H1 (cell line): Measurements from ENCODE around the gene BLNK. TPM values are rescaled to one million over a fixed set of nuclear protein-coding genes. Genes with fewer than 3 reads are reported as not detected.

Experiments used
- CTCF ChIA-PET: fragments of 300-600 bp; sonication (Branson Sonifier 250); formaldehyde crosslinking; loops from one replicate; lab custom pipeline; 2021; ENCODE audit not compliant: partially characterized antibody; lab: Charles Lee
- POLR2A ChIA-PET: fragments of 300-600 bp; sonication (Branson Sonifier 250); formaldehyde crosslinking; loops from one replicate; lab custom pipeline; 2021; ENCODE audit warnings: inconsistent platforms; ENCODE audit not compliant: partially characterized antibody; lab: Charles Lee
- DNase-seq, 2 experiments: peaks; one replicate each; pipeline versions ENCODE4 v3.0.0 to v3.0.0-alpha.2; 2010 to 2022; ENCODE audit warnings: low spot score in 2 of 2, low read depth in 1 of 2, mixed read lengths in 1 of 2
- FAIRE-seq: peaks from 2 replicates; lab custom pipeline; 2011; peaks lifted over from hg19 to GRCh38; lab: Jason Lieb, UNC
- H2AFZ ChIP-seq: 2 replicates; pipeline ENCODE4 v1.8.1; 2012; ENCODE audit warnings: low read length, inconsistent platforms
- H2AK5ac ChIP-seq: 2 replicates; pipeline ENCODE4 v1.6.1; 2013; ENCODE audit warnings: low read depth, low read length
- H2BK120ac ChIP-seq: replicated peaks from 2 replicates; pipeline ENCODE3; 2013; ENCODE audit warnings: low read depth, low read length, inconsistent platforms
- H2BK12ac ChIP-seq: 2 replicates; pipeline ENCODE4 v1.6.1; 2013; ENCODE audit warnings: low read depth, low read length
- H2BK15ac ChIP-seq: 2 replicates; pipeline ENCODE4 v1.6.1; 2013; ENCODE audit warnings: low read length
- H2BK20ac ChIP-seq: 2 replicates; pipeline ENCODE4 v1.6.1; 2013; ENCODE audit warnings: low read length
- H2BK5ac ChIP-seq: 2 replicates; pipeline ENCODE4 v1.6.1; 2013; ENCODE audit warnings: low read depth, low read length
- H3K14ac ChIP-seq: 2 replicates; pipeline ENCODE4 v1.6.1; 2013; ENCODE audit warnings: inconsistent platforms; ENCODE audit not compliant: insufficient read length
- H3K18ac ChIP-seq: 2 replicates; pipeline ENCODE4 v1.6.1; 2013; ENCODE audit warnings: low read length; ENCODE audit errors: extremely low read depth
- H3K23ac ChIP-seq: 2 replicates; pipeline ENCODE4 v1.6.1; 2013; ENCODE audit warnings: inconsistent platforms; ENCODE audit not compliant: insufficient read length
- H3K23me2 ChIP-seq: 2 replicates; pipeline ENCODE4 v1.6.1; 2013; ENCODE audit warnings: low read depth, low read length
- H3K27ac ChIP-seq: 2 replicates; pipeline ENCODE4 v1.6.1; 2011; ENCODE audit warnings: low read depth, low read length, inconsistent platforms
- H3K27me3 ChIP-seq, 4 experiments: replicated peaks in 1 of 4; 1 replicate in 1 of 4; 2 replicates in 3 of 4; pipeline versions ENCODE4 v1.6.1 to v1.8.1; 2011 to 2013; ENCODE audit warnings: low read length in 3 of 4, mild to moderate bottlenecking in 3 of 4, inconsistent platforms in 2 of 4, mixed read lengths in 2 of 4, moderate library complexity in 1 of 4; ENCODE audit not compliant: control insufficient read depth in 3 of 4, insufficient read depth in 3 of 4; ENCODE audit errors: extremely low read depth in 1 of 4
- H3K36me3 ChIP-seq, 4 experiments: 2 replicates each; pipeline versions ENCODE4 v1.6.1 to v1.8.1; 2011 to 2013; ENCODE audit warnings: mild to moderate bottlenecking in 4 of 4, low read length in 3 of 4, moderate library complexity in 2 of 4, control low read depth in 1 of 4, inconsistent platforms in 1 of 4; ENCODE audit not compliant: insufficient read depth in 4 of 4, control insufficient read depth in 2 of 4
- H3K4ac ChIP-seq: replicated peaks from 2 replicates; pipeline ENCODE3; 2013; ENCODE audit warnings: low read length, low read depth, mixed read lengths, inconsistent platforms; ENCODE audit not compliant: insufficient read length
- H3K4me1 ChIP-seq, 4 experiments: replicated peaks in 1 of 4; 1 replicate in 1 of 4; 2 replicates in 3 of 4; pipeline versions ENCODE4 v1.6.1 to v1.8.1; 2011 to 2013; ENCODE audit warnings: low read length in 3 of 4, inconsistent platforms in 2 of 4, mixed read lengths in 1 of 4; ENCODE audit not compliant: insufficient read depth in 4 of 4, control insufficient read depth in 3 of 4
- H3K4me2 ChIP-seq, 2 experiments: 2 replicates each; pipeline versions ENCODE4 v1.6.1 to v1.8.1; 2011 to 2013; ENCODE audit warnings: low read depth in 2 of 2, low read length in 2 of 2, control low read depth in 1 of 2, inconsistent platforms in 1 of 2, mild to moderate bottlenecking in 1 of 2; ENCODE audit not compliant: insufficient read depth in 1 of 2
- H3K4me3 ChIP-seq, 4 experiments: fragments of 200-600, 300-600 bp in 1 of 4; sonication (generic), shearing (Covaris generic), sonication (Bioruptor Twin) in 1 of 4; 2 replicates each; pipeline versions ENCODE4 v1.5.1 to v1.8.1; 2011 to 2016; ENCODE audit warnings: low read length in 4 of 4, low read depth in 3 of 4, control low read depth in 2 of 4, inconsistent platforms in 2 of 4, mild to moderate bottlenecking in 2 of 4, mixed read lengths in 1 of 4, moderate library complexity in 1 of 4; ENCODE audit not compliant: insufficient read depth in 2 of 4; ENCODE audit errors: extremely low read depth in 1 of 4
- H3K56ac ChIP-seq: replicated peaks from 2 replicates; pipeline ENCODE3; 2013; ENCODE audit warnings: low read depth, mild to moderate bottlenecking, mixed read lengths, low read length, inconsistent platforms; ENCODE audit not compliant: insufficient read length
- H3K79me1 ChIP-seq: 2 replicates; pipeline ENCODE4 v1.6.1; 2013; ENCODE audit warnings: low read depth, low read length, control low read depth
- H3K79me2 ChIP-seq, 2 experiments: 2 replicates each; pipeline versions ENCODE4 v1.6.1 to v1.8.1; 2012 to 2013; ENCODE audit warnings: low read length in 2 of 2, mild to moderate bottlenecking in 2 of 2, inconsistent platforms in 1 of 2; ENCODE audit not compliant: insufficient read depth in 2 of 2, control insufficient read depth in 1 of 2
- H3K9ac ChIP-seq, 4 experiments: replicated peaks in 1 of 4; 1 replicate in 1 of 4; 2 replicates in 3 of 4; pipeline versions ENCODE4 v1.6.1 to v1.8.1; 2011 to 2013; ENCODE audit warnings: low read depth in 3 of 4, low read length in 3 of 4, control low read depth in 2 of 4, mild to moderate bottlenecking in 2 of 4, moderate library complexity in 2 of 4, inconsistent platforms in 1 of 4; ENCODE audit errors: extremely low read depth in 1 of 4
- H3K9me3 ChIP-seq, 2 experiments: 2 replicates each; pipeline versions ENCODE4 v1.6.1 to v1.8.1; 2012 to 2013; ENCODE audit warnings: mild to moderate bottlenecking in 2 of 2, moderate library complexity in 2 of 2, control low read depth in 1 of 2, inconsistent platforms in 1 of 2, low read depth in 1 of 2, low read length in 1 of 2, mixed read lengths in 1 of 2; ENCODE audit not compliant: insufficient read depth in 2 of 2
- H4K20me1 ChIP-seq, 2 experiments: replicated peaks in 1 of 2; 2 replicates each; pipeline versions ENCODE3 to v1.8.1; 2011 to 2013; ENCODE audit warnings: inconsistent platforms in 2 of 2, low read length in 2 of 2, mild to moderate bottlenecking in 1 of 2; ENCODE audit not compliant: insufficient read depth in 2 of 2, control insufficient read depth in 1 of 2
- H4K5ac ChIP-seq: 2 replicates; pipeline ENCODE4 v1.6.1; 2013; ENCODE audit warnings: low read length, low read depth, mixed read lengths, inconsistent platforms; ENCODE audit not compliant: insufficient read length
- H4K8ac ChIP-seq: 2 replicates; pipeline ENCODE4 v1.8.0; 2013; ENCODE audit warnings: mild to moderate bottlenecking, moderate library complexity, low read length, inconsistent platforms; ENCODE audit not compliant: insufficient read depth; ENCODE audit errors: extremely low read depth
- H4K91ac ChIP-seq: replicated peaks from 2 replicates; pipeline ENCODE3; 2013; ENCODE audit warnings: low read length, mixed read lengths, inconsistent platforms; ENCODE audit not compliant: insufficient read length
- ASH2L ChIP-seq: fragments of 200-600, 300-600 bp; sonication (generic); IDR thresholded peaks from one replicate; pipeline ENCODE4 v1.7.1; 2017; ENCODE audit warnings: low read length
- CEBPB ChIP-seq: IDR thresholded peaks from 2 replicates; pipeline ENCODE4 v1.6.1; 2012; ENCODE audit warnings: low read depth, low read length
- GTF2F1 ChIP-seq: IDR thresholded peaks from 2 replicates; pipeline ENCODE4 v1.6.1; 2012; ENCODE audit warnings: low read depth, low read length, improper control_type of control experiment, borderline replicate concordance
- HDAC6 ChIP-seq: IDR thresholded peaks from one replicate; pipeline ENCODE4 v1.7.1; 2012; ENCODE audit warnings: low read depth, mild to moderate bottlenecking, inconsistent platforms, low read length, moderate library complexity
- JUN ChIP-seq: IDR thresholded peaks from 2 replicates; pipeline ENCODE4 v1.6.1; 2011; ENCODE audit warnings: low read depth, mild to moderate bottlenecking, improper control_type of control experiment, low read length
- RBBP5 ChIP-seq: IDR thresholded peaks from 2 replicates; pipeline ENCODE4 v1.7.1; 2012; ENCODE audit warnings: low read depth, mild to moderate bottlenecking, inconsistent platforms, low read length, moderate library complexity, borderline replicate concordance
- SIX5 ChIP-seq: IDR thresholded peaks from 2 replicates; pipeline ENCODE4 v1.6.1; 2011; ENCODE audit warnings: mild to moderate bottlenecking, low read depth, low read length
- SP2 ChIP-seq: IDR thresholded peaks from 2 replicates; pipeline ENCODE4 v1.6.1; 2012; ENCODE audit warnings: mild to moderate bottlenecking, low read length, inconsistent platforms
- TCF12 ChIP-seq: IDR thresholded peaks from 2 replicates; pipeline ENCODE4 v1.6.1; 2011; ENCODE audit warnings: low read depth, mild to moderate bottlenecking, low read length
- YY1 ChIP-seq: IDR thresholded peaks from 2 replicates; pipeline ENCODE4 v1.6.1; 2011; ENCODE audit warnings: low read depth, mild to moderate bottlenecking, low read length
- WGBS, 2 experiments: shearing (Covaris generic) in 1 of 2; methylation state at CpG; one replicate each; pipeline versions ENCODE4 v1.1.6 to v1.1.7; 2013 to 2015; ENCODE audit warnings: low lambda C conversion rate in 2 of 2, mixed read lengths in 2 of 2, inconsistent platforms in 1 of 2, low coverage in 1 of 2, missing lambda C conversion rate in 1 of 2; ENCODE audit not compliant: insufficient replicate concordance in 2 of 2, insufficient coverage in 1 of 2, insufficient read length in 1 of 2; ENCODE audit errors: extremely low coverage in 1 of 2, missing lambda C conversion rate in 1 of 2; 5-methylcytosine and 5-hydroxymethylcytosine counted together
- polyA plus RNA-seq, 7 experiments: library from polyadenylated mRNA; depleted of rRNA in 3 of 7; stranded (reverse) in 5 of 7; unstranded in 2 of 7; fragments of >200 nt in 5 of 7; fragments of 200-250 nt in 2 of 7; gene quantifications; 1 replicate in 5 of 7; 2 replicates in 1 of 7; 4 replicates in 1 of 7; pipeline versions ENCODE4 v1.2.1 to v1.2.3, GENCODE V29; 2011 to 2013; ENCODE audit warnings: missing spikeins in 2 of 7, mixed read lengths in 2 of 7
- total RNA-seq: library from RNA; stranded (reverse); fragmentation: NEBNext Ultra II Directional; extraction: Animal tissue kit (Norgen Biotek cat#: 25700); gene quantifications from 2 replicates; pipeline ENCODE4 v1.2.1, GENCODE V29; 2021
- TF ChIP-seq, protein P1 (sequence below): IDR thresholded peaks from 2 replicates; pipeline ENCODE4 v1.6.1; 2012; ENCODE audit warnings: low read length, inconsistent platforms

Gene BLNK
- total and polyA plus RNA-seq, 2 of the 8 experiments (the other 6 are each of a cell fraction or from before 2014, with no cell fraction given), result not detected

DNA sequence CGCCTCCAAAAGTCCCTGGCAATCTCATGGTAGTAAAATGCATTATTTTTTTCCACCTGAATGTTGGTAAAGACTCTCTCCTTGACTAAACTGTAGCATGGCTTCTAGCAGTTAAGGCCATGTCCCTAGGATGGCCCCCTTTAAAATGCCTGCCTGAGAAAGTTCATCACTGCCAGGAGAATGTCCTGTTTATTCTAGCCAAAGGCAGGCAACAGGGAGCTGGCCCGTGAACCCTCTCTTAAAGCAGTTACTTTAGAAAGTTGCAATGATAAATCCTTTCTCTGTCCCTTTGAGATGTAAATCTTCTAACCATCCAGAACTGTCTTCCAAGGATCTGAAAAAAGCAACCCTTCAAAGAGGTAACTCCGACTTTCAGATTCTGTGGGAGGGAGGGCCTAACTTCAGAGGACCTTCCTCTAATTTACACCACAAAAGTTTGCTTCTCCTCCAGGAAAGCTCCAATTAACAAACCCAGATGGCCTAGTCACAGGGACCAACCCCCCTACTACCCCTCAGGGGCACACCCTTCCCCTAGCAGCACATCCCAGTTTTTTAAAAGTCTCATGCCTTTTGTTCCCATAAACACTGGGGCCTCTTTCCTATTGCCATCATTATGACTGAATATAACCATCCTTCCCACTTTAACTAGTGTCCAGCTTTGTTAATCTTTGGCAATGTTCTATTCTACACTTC lies 38.4 kb upstream of the BLNK start:
- Histone ChIP-seq H3K27ac (peak overlapping the region; percentile 75; the same call in 1 of the 2 replicates), H3K27me3 (no peaks in the 10 kb centered on the region), H3K4ac (no peak overlapping the region), H4K91ac (peak overlapping the region; percentile 94), H2AFZ (no peak overlapping the region), H4K20me1 (no peaks in the 10 kb centered on the region), H3K56ac (peak overlapping the region; percentile 20), H3K18ac (peak overlapping the region; percentile 82; the same call in 1 of the 2 replicates), H2BK12ac (peak overlapping the region; percentile 12; the same call in 1 of the 2 replicates), H2BK15ac (no peak overlapping the region), H3K4me1 (peaks cover 3 to 30% (median 29%) of the 10 kb centered on the region in 4 experiments), H2BK5ac (peak overlapping the region; percentile 99; the same call in 1 of the 2 replicates), H3K4me2 (peak overlapping the region; percentile 46), H3K36me3 (no peaks in the 10 kb centered on the region), H2BK20ac (no peak overlapping the region), H3K9me3 (no peaks in the 10 kb centered on the region), H3K79me1 (no peaks in the 10 kb centered on the region), H3K23ac (no peak overlapping the region), H2BK120ac (peak overlapping the region; percentile 51), H3K23me2 (no peaks in the 10 kb centered on the region), H3K4me3 (peak overlapping the region in 2 of 4 experiments; percentile 4 to 24; a peak in 2 of 8 replicates), H4K5ac (peak overlapping the region; percentile 58), H3K14ac (no peak overlapping the region), H3K79me2 (no peaks in the 10 kb centered on the region), H2AK5ac (no peak overlapping the region), H3K9ac (no peak overlapping the region; a peak in 1 of 7 replicates), H4K8ac (no peak overlapping the region)
- DNase-seq (peak in 1 of 2 experiments; percentile 91), FAIRE-seq (peak; percentile 100)
- WGBS, 2 experiments, result 12% methylated on average over 3 of the region's 3 CpGs; no CpG with 5 or more reads in 1 of the 2 experiments
- ChIA-PET CTCF (interaction anchor here (0.8 to 4.3 kb wide), 11 partner anchors 9 to 80 kb away, joined by 3 to 22 read pairs (median 6); no protein-coding TSS in a partner anchor), POLR2A (interaction anchor here (0.8 to 1.8 kb wide), 9 partner anchors 9 to 180 kb away, joined by 3 to 9 read pairs (median 5); partner anchors contain the start of gene ZNF518A)
- TF ChIP-seq HDAC6 (no peak), YY1 (0 out of 2 replicates have a peak, but pooled peaks have one; percentile 33), GTF2F1 (no peak), SP2 (no peak), SIX5 (no peak), CEBPB (no peak), TCF12 (peak; percentile 90), JUN (no peak), ASH2L (peak; percentile 77), RBBP5 (peak; percentile 64; the same call in 1 of the 2 replicates)
- TF ChIP-seq, protein P1, sequence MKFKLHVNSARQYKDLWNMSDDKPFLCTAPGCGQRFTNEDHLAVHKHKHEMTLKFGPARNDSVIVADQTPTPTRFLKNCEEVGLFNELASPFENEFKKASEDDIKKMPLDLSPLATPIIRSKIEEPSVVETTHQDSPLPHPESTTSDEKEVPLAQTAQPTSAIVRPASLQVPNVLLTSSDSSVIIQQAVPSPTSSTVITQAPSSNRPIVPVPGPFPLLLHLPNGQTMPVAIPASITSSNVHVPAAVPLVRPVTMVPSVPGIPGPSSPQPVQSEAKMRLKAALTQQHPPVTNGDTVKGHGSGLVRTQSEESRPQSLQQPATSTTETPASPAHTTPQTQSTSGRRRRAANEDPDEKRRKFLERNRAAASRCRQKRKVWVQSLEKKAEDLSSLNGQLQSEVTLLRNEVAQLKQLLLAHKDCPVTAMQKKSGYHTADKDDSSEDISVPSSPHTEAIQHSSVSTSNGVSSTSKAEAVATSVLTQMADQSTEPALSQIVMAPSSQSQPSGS, result no peak
